Activated naive CD4-positive, alpha-beta T cell treated with anti-CD3 and anti-CD28 coated beads, Interleukin-2, amount 10 ng/mL, durations not matched to agents 7 days and 5 days (primary cell): ENCODE measurements around the gene LIPC.

ENCODE experiments used
- CTCF ChIA-PET: fragments of 350-600 bp; sonication (Branson Sonifier 250); formaldehyde crosslinking; loops from one replicate; lab custom pipeline; 2021; ENCODE audit warnings: antibody characterized with exemption; lab: Charles Lee
- DNase-seq: peaks from one replicate; pipeline ENCODE4 v3.0.0-alpha.2; 2020
- H3K27ac Mint-ChIP-seq: one replicate; pipeline ENCODE4 v1.8.0; 2021; ENCODE audit warnings: mild to moderate bottlenecking, moderate library complexity, mixed read lengths
- H3K27me3 Mint-ChIP-seq: one replicate; pipeline ENCODE4 v1.8.0; 2021; ENCODE audit warnings: mild to moderate bottlenecking, mixed read lengths
- H3K36me3 Mint-ChIP-seq: one replicate; pipeline ENCODE4 v1.8.0; 2021; ENCODE audit warnings: mixed read lengths
- H3K4me1 Mint-ChIP-seq: one replicate; pipeline ENCODE4 v1.8.0; 2021; ENCODE audit warnings: mixed read lengths
- H3K4me3 Mint-ChIP-seq: one replicate; pipeline ENCODE4 v1.8.0; 2021; ENCODE audit warnings: mild to moderate bottlenecking, moderate library complexity, mixed read lengths
- H3K9me3 Mint-ChIP-seq: one replicate; pipeline ENCODE4 v1.8.0; 2021; ENCODE audit warnings: mixed read lengths

LIPC gene

GRCh38 chr15:58416963-58417362 is 14.8 kb upstream of the LIPC start:
- DNase-seq = no peak
- H3K9me3 Mint-ChIP-seq = no peaks in the 10 kb centered on the region
- H3K4me1 Mint-ChIP-seq = peaks cover 2% of the 10 kb centered on the region
- H3K4me3 Mint-ChIP-seq = no peak overlapping the region
- CTCF ChIA-PET = no interaction called here
- peaks cover 1% of the 10 kb centered on the region for H3K36me3 Mint-ChIP-seq
- H3K27ac Mint-ChIP-seq = no peak overlapping the region
- H3K27me3 Mint-ChIP-seq = no peaks in the 10 kb centered on the region

- Mint-ChIP-seq H3K9me3 (no peaks in the 10 kb centered on the region), H3K27me3 (no peaks in the 10 kb centered on the region), H3K36me3 (peaks cover 1% of the 10 kb centered on the region), H3K4me1 (peaks cover 2% of the 10 kb centered on the region), H3K27ac (no peak overlapping the region), H3K4me3 (no peak overlapping the region)
- DNase-seq = no peak
- CTCF ChIA-PET = interaction anchor here (1.1 kb wide), 1 partner anchor 120 kb away, joined by 3 read pairs; no protein-coding TSS in a partner anchor
Observed at GRCh38 chr15:58418135-58418534, 13.7 kb upstream of the LIPC start.

- no peaks in the 10 kb centered on the region for H3K9me3 Mint-ChIP-seq
- H3K4me1 Mint-ChIP-seq = peaks cover 2% of the 10 kb centered on the region
- H3K4me3 Mint-ChIP-seq = no peak overlapping the region
- no peak overlapping the region for H3K27ac Mint-ChIP-seq
- H3K27me3 Mint-ChIP-seq = peaks cover 5% of the 10 kb centered on the region
- no peaks in the 10 kb centered on the region for H3K36me3 Mint-ChIP-seq
- CTCF ChIA-PET = interaction anchor here (1.1 kb wide), 1 partner anchor 146 kb away, joined by 3 read pairs; no protein-coding TSS in a partner anchor
- no peak for DNase-seq
Observed at GRCh38 chr15:58419803-58420524, 11.8 kb upstream of the LIPC start.

- CTCF ChIA-PET = interaction anchor here (0.8 to 1.1 kb wide), 2 partner anchors 12 to 147 kb away, joined by 3 read pairs; no protein-coding TSS in a partner anchor
- Mint-ChIP-seq H3K9me3 (no peaks in the 10 kb centered on the region), H3K27me3 (peaks cover 5% of the 10 kb centered on the region), H3K36me3 (no peaks in the 10 kb centered on the region), H3K27ac (no peak overlapping the region), H3K4me1 (peaks cover 2% of the 10 kb centered on the region), H3K4me3 (no peak overlapping the region)
- DNase-seq = no peak
Observed at GRCh38 chr15:58420579-58421043, 11.2 kb upstream of the LIPC start.

- no peaks in the 10 kb centered on the region for H3K36me3 Mint-ChIP-seq
- H3K27me3 Mint-ChIP-seq = peaks cover 5% of the 10 kb centered on the region
- no peak overlapping the region for H3K27ac Mint-ChIP-seq
- CTCF ChIA-PET = no interaction called here
- H3K9me3 Mint-ChIP-seq = no peaks in the 10 kb centered on the region
- DNase-seq = no peak
- no peak overlapping the region for H3K4me3 Mint-ChIP-seq
- H3K4me1 Mint-ChIP-seq = peaks cover 2% of the 10 kb centered on the region
Observed at GRCh38 chr15:58423205-58423604, 8.6 kb upstream of the LIPC start.

- H3K27ac Mint-ChIP-seq = no peak overlapping the region
Observed at GRCh38 chr15:58423831-58424608, 7.8 kb upstream of the LIPC start.

GRCh38 chr15:58424722-58425121 is 7.1 kb upstream of the LIPC start:
- H3K9me3 Mint-ChIP-seq = no peaks in the 10 kb centered on the region
- CTCF ChIA-PET = no interaction called here
- no peak overlapping the region for H3K4me3 Mint-ChIP-seq
- peaks cover 2% of the 10 kb centered on the region for H3K4me1 Mint-ChIP-seq
- H3K36me3 Mint-ChIP-seq = no peaks in the 10 kb centered on the region
- peaks cover 5% of the 10 kb centered on the region for H3K27me3 Mint-ChIP-seq
- H3K27ac Mint-ChIP-seq = no peak overlapping the region
- no peak for DNase-seq

More at GRCh38 chr15:58423831-58424608, 7.8 kb upstream of the LIPC start:
- H3K4me3 Mint-ChIP-seq = no peak overlapping the region
- CTCF ChIA-PET = no interaction called here
- no peak for DNase-seq
- no peaks in the 10 kb centered on the region for H3K36me3 Mint-ChIP-seq
- peaks cover 5% of the 10 kb centered on the region for H3K27me3 Mint-ChIP-seq
- no peaks in the 10 kb centered on the region for H3K9me3 Mint-ChIP-seq
- H3K4me1 Mint-ChIP-seq = peaks cover 2% of the 10 kb centered on the region

GRCh38 chr15:58425185-58425584 is 6.6 kb upstream of the LIPC start:
- H3K36me3 Mint-ChIP-seq = no peaks in the 10 kb centered on the region

GRCh38 chr15:58425834-58426233 is 6.0 kb upstream of the LIPC start:
- CTCF ChIA-PET = interaction anchor here (1.8 kb wide), 1 partner anchor 15 kb away, joined by 4 read pairs; no protein-coding TSS in a partner anchor
- Mint-ChIP-seq H3K36me3 (no peaks in the 10 kb centered on the region), H3K4me3 (no peak overlapping the region), H3K9me3 (no peaks in the 10 kb centered on the region), H3K27me3 (peaks cover 5% of the 10 kb centered on the region), H3K27ac (no peak overlapping the region), H3K4me1 (peaks cover 2% of the 10 kb centered on the region)
- no peak for DNase-seq

More at GRCh38 chr15:58425185-58425584, 6.6 kb upstream of the LIPC start:
- H3K27me3 Mint-ChIP-seq = peaks cover 5% of the 10 kb centered on the region
- peaks cover 2% of the 10 kb centered on the region for H3K4me1 Mint-ChIP-seq
- H3K9me3 Mint-ChIP-seq = no peaks in the 10 kb centered on the region
- no peak overlapping the region for H3K27ac Mint-ChIP-seq
- CTCF ChIA-PET = no interaction called here
- DNase-seq = no peak
- H3K4me3 Mint-ChIP-seq = no peak overlapping the region

- peaks cover 2% of the 10 kb centered on the region for H3K4me1 Mint-ChIP-seq
- H3K36me3 Mint-ChIP-seq = no peaks in the 10 kb centered on the region
- H3K27me3 Mint-ChIP-seq = peaks cover 5% of the 10 kb centered on the region
- no peak overlapping the region for H3K27ac Mint-ChIP-seq
- CTCF ChIA-PET = interaction anchor here (1.8 kb wide), 1 partner anchor 16 kb away, joined by 4 read pairs; no protein-coding TSS in a partner anchor
- H3K9me3 Mint-ChIP-seq = no peaks in the 10 kb centered on the region
- DNase-seq = no peak
- no peak overlapping the region for H3K4me3 Mint-ChIP-seq
Observed at GRCh38 chr15:58426501-58426900, 5.3 kb upstream of the LIPC start.

- H3K27me3 Mint-ChIP-seq = peaks cover 5% of the 10 kb centered on the region
- no peak overlapping the region for H3K27ac Mint-ChIP-seq
- no peaks in the 10 kb centered on the region for H3K4me1 Mint-ChIP-seq
- no peaks in the 10 kb centered on the region for H3K9me3 Mint-ChIP-seq
- H3K36me3 Mint-ChIP-seq = no peaks in the 10 kb centered on the region
- no peak for DNase-seq
- no peak overlapping the region for H3K4me3 Mint-ChIP-seq
- CTCF ChIA-PET = no interaction called here
Observed at GRCh38 chr15:58427987-58428386, 3.8 kb upstream of the LIPC start.

- Mint-ChIP-seq H3K9me3 (no peaks in the 10 kb centered on the region), H3K27me3 (no peaks in the 10 kb centered on the region), H3K4me3 (no peak overlapping the region), H3K27ac (no peak overlapping the region), H3K36me3 (no peaks in the 10 kb centered on the region), H3K4me1 (no peaks in the 10 kb centered on the region)
- DNase-seq = no peak
- CTCF ChIA-PET = no interaction called here
Observed at GRCh38 chr15:58430224-58430787, 1.5 kb upstream of the LIPC start.

GRCh38 chr15:58432401-58432800 is 610 bp downstream of the LIPC start:
- H3K4me3 Mint-ChIP-seq = no peak overlapping the region
- no peaks in the 10 kb centered on the region for H3K27me3 Mint-ChIP-seq
- CTCF ChIA-PET = interaction anchor here (0.9 kb wide), 1 partner anchor 11 kb away, joined by 3 read pairs; no protein-coding TSS in a partner anchor
- no peak for DNase-seq
- no peak overlapping the region for H3K27ac Mint-ChIP-seq
- no peaks in the 10 kb centered on the region for H3K36me3 Mint-ChIP-seq
- H3K9me3 Mint-ChIP-seq = no peaks in the 10 kb centered on the region
- no peaks in the 10 kb centered on the region for H3K4me1 Mint-ChIP-seq
